Neuronal stem cell (in vitro differentiated cells): Measurements from ENCODE around the gene ZFAND3.

ENCODE experiments used
- DNase-seq: peaks from one replicate; pipeline ENCODE4 v3.0.0-alpha.2; 2013; ENCODE audit warnings: low spot score
- H2AFZ ChIP-seq: one replicate; pipeline ENCODE4 v1.6.1; 2013; ENCODE audit warnings: mild to moderate bottlenecking, low read length, inconsistent platforms
- H2AK5ac ChIP-seq: 2 replicates; pipeline ENCODE4 v1.6.1; 2013; ENCODE audit warnings: low read depth, mild to moderate bottlenecking, inconsistent platforms, low read length, moderate library complexity, mixed read lengths
- H2BK120ac ChIP-seq: 2 replicates; pipeline ENCODE4 v1.6.1; 2013; ENCODE audit warnings: low read depth, mild to moderate bottlenecking, inconsistent platforms, low read length, moderate library complexity, mixed read lengths
- H2BK12ac ChIP-seq: one replicate; pipeline ENCODE4 v1.6.1; 2013; ENCODE audit warnings: low read length, inconsistent platforms
- H2BK15ac ChIP-seq: 2 replicates; pipeline ENCODE4 v1.6.1; 2013; ENCODE audit warnings: mild to moderate bottlenecking, low read length, inconsistent platforms, mixed read lengths
- H2BK5ac ChIP-seq: one replicate; pipeline ENCODE4 v1.6.1; 2013; ENCODE audit warnings: inconsistent platforms, mild to moderate bottlenecking, low read length, moderate library complexity
- H3K14ac ChIP-seq: one replicate; pipeline ENCODE4 v1.6.1; 2013; ENCODE audit warnings: low read length, inconsistent platforms
- H3K18ac ChIP-seq: 2 replicates; pipeline ENCODE4 v1.6.1; 2013; ENCODE audit warnings: low read length, inconsistent platforms
- H3K23ac ChIP-seq: 2 replicates; pipeline ENCODE4 v1.6.1; 2013; ENCODE audit warnings: low read depth, mild to moderate bottlenecking, mixed read lengths, low read length, inconsistent platforms; ENCODE audit not compliant: poor library complexity
- H3K27ac ChIP-seq: replicated peaks from 3 replicates; pipeline ENCODE4 v1.5.1; 2013; ENCODE audit warnings: low read length, inconsistent platforms
- H3K27me3 ChIP-seq, 3 experiments: 2 replicates each; pipeline ENCODE4 v1.6.1; 2013; ENCODE audit warnings: low read length in 3 of 3, mild to moderate bottlenecking in 2 of 3, inconsistent platforms in 1 of 3, low read depth in 1 of 3, mixed read lengths in 1 of 3, moderate library complexity in 1 of 3; ENCODE audit not compliant: control insufficient read depth in 3 of 3, insufficient read depth in 3 of 3
- H3K36me3 ChIP-seq, 2 donors: replicated peaks in 1 of 2; 2 replicates each; pipeline ENCODE4 v1.6.1; 2013; ENCODE audit warnings: low read length in 2 of 2; ENCODE audit not compliant: control insufficient read depth in 2 of 2, insufficient read depth in 2 of 2
- H3K4ac ChIP-seq: 2 replicates; pipeline ENCODE4 v1.6.1; 2013; ENCODE audit warnings: inconsistent platforms, mild to moderate bottlenecking, low read length, moderate library complexity
- H3K4me1 ChIP-seq, 2 donors: 1 replicate in 1 of 2; 2 replicates in 1 of 2; pipeline ENCODE4 v1.6.1; 2013; ENCODE audit warnings: low read length in 2 of 2, low read depth in 1 of 2; ENCODE audit not compliant: control insufficient read depth in 2 of 2, insufficient read depth in 1 of 2
- H3K4me2 ChIP-seq: one replicate; pipeline ENCODE4 v1.6.1; 2013; ENCODE audit warnings: mild to moderate bottlenecking, low read length, inconsistent platforms; ENCODE audit not compliant: insufficient read depth, poor library complexity, severe bottlenecking
- H3K4me3 ChIP-seq, 2 donors: 2 replicates each; pipeline ENCODE4 v1.5.1; 2013; ENCODE audit warnings: low read length in 2 of 2, mild to moderate bottlenecking in 2 of 2, inconsistent platforms in 1 of 2, moderate library complexity in 1 of 2
- H3K79me1 ChIP-seq: one replicate; pipeline ENCODE4 v1.6.1; 2013; ENCODE audit warnings: low read depth, mild to moderate bottlenecking, inconsistent platforms, low read length, moderate library complexity
- H3K9ac ChIP-seq: one replicate; pipeline ENCODE4 v1.6.1; 2013; ENCODE audit warnings: mild to moderate bottlenecking, low read depth, low read length, inconsistent platforms; ENCODE audit not compliant: poor library complexity
- H3K9me3 ChIP-seq, 2 donors: replicated peaks in 1 of 2; 2 replicates each; pipeline versions ENCODE3 to v1.6.1; 2013; ENCODE audit warnings: low read length in 2 of 2, mild to moderate bottlenecking in 2 of 2, inconsistent platforms in 1 of 2, low read depth in 1 of 2, mixed read lengths in 1 of 2, moderate library complexity in 1 of 2; ENCODE audit not compliant: control insufficient read depth in 2 of 2, insufficient read depth in 1 of 2
- H4K8ac ChIP-seq: one replicate; pipeline ENCODE4 v1.6.1; 2013; ENCODE audit warnings: low read depth, mild to moderate bottlenecking, inconsistent platforms, low read length, moderate library complexity
- H4K91ac ChIP-seq: one replicate; pipeline ENCODE4 v1.6.1; 2013; ENCODE audit warnings: low read length, low read depth, mild to moderate bottlenecking, inconsistent platforms; ENCODE audit not compliant: poor library complexity
- WGBS, 2 donors: extraction: QIAGEN DNeasy Blood & Tissue Kit; methylation state at CpG; one replicate each; pipeline ENCODE4 v1.1.7; 2013; ENCODE audit warnings: missing lambda C conversion rate in 2 of 2, mixed read lengths in 1 of 2; ENCODE audit not compliant: insufficient read length in 2 of 2, insufficient replicate concordance in 1 of 2; ENCODE audit errors: extremely low coverage in 2 of 2; 5-methylcytosine and 5-hydroxymethylcytosine counted together

Gene ZFAND3

GRCh38 chr6:38039502-38039901 lies 220.0 kb downstream of the ZFAND3 start:
- Histone ChIP-seq H2AK5ac (no peak overlapping the region), H3K27me3 (no peaks in the 10 kb centered on the region), H2BK120ac (no peak overlapping the region), H3K4me3 (no peak overlapping the region), H3K4ac (no peak overlapping the region), H3K36me3 (no peaks in the 10 kb centered on the region), H3K18ac (no peak overlapping the region), H2BK15ac (no peak overlapping the region), H3K27ac (no peak overlapping the region), H3K9me3 (peaks cover 0 to 4% of the 10 kb centered on the region in 2 donors), H3K14ac (no peak overlapping the region), H4K91ac (no peak overlapping the region), H3K23ac (no peak overlapping the region), H3K4me1 (peaks cover 3 to 5% of the 10 kb centered on the region in 2 donors), H3K79me1 (peaks cover 3% of the 10 kb centered on the region), H2AFZ (no peak overlapping the region), H2BK5ac (no peak overlapping the region), H2BK12ac (no peak overlapping the region), H4K8ac (no peak overlapping the region), H3K4me2 (no peak overlapping the region), H3K9ac (no peak overlapping the region)
- no peak for DNase-seq
- no CpG with 5 or more reads among the region's 2 CpGs for WGBS, 2 donors

DNA sequence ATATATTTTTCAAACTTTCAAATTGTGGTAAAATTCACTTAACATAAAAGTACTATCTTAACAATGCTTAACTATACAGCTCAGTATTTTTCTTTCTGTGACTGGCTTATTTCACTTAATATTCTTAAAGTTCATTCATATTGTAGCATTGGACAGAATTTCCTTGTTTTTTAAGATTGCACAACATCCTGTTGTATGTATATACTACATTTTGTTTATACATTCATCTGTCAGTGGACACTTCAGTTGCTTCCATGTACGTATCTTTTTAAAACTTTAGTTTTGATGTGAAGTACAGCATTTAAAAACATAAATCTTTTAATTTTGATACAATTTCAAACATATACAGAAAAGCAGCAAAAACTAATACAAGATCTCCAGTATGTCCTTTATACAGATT lies 220.7 kb downstream of the ZFAND3 start:
- peaks cover under 1 to 3% of the 10 kb centered on the region in 2 donors for H3K4me1 ChIP-seq
- WGBS, 2 donors: no CpG with 5 or more reads among the region's 1 CpG
- H3K79me1 ChIP-seq: peaks cover 3% of the 10 kb centered on the region
- H2AFZ ChIP-seq: no peak overlapping the region
- H3K9ac ChIP-seq: no peak overlapping the region
- no peak overlapping the region for H2BK15ac ChIP-seq
- no peak overlapping the region for H3K23ac ChIP-seq
- no peak overlapping the region for H3K14ac ChIP-seq
- H3K18ac ChIP-seq: no peak overlapping the region
- H2AK5ac ChIP-seq: no peak overlapping the region
- H3K4ac ChIP-seq: no peak overlapping the region
- no peak overlapping the region for H3K27ac ChIP-seq
- no peak for DNase-seq
- no peak overlapping the region for H2BK12ac ChIP-seq
- no peak overlapping the region for H2BK5ac ChIP-seq
- H3K27me3 ChIP-seq: no peaks in the 10 kb centered on the region
- no peaks in the 10 kb centered on the region for H3K36me3 ChIP-seq
- H3K9me3 ChIP-seq: peaks cover 0 to 4% of the 10 kb centered on the region in 2 donors
- no peak overlapping the region for H3K4me3 ChIP-seq
- H3K4me2 ChIP-seq: no peak overlapping the region
- H4K91ac ChIP-seq: no peak overlapping the region
- no peak overlapping the region for H4K8ac ChIP-seq
- H2BK120ac ChIP-seq: no peak overlapping the region

DNA sequence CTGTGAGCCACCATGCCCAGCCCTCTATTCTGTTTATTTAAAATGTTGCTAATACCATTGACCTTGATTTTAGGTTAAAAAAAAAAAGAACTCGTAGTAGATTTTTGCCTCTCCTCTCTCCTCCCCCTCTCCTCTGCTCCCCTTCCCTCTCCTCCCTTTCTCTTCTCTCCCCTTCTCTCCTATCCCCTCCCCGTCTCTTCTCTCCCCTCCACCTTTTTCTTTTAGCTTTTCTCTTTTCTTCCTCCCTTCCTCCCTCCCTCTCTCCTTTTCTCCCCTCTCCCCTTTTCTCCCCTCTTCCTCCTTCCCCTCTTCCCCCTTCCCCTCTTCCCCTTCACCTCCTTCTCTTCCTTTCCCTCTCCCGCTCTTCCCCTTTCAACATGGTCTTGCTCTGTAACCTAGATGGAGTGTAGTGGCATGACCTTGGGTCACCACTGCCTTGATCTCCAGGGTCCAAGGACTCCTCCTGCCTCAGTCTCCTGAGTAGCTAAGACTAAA lies 223.8 kb downstream of the ZFAND3 start:
- Histone ChIP-seq H3K18ac (no peak overlapping the region), H3K27me3 (no peaks in the 10 kb centered on the region), H3K4me3 (no peak overlapping the region), H2BK12ac (no peak overlapping the region), H2BK5ac (no peak overlapping the region), H4K8ac (no peak overlapping the region), H3K36me3 (no peaks in the 10 kb centered on the region), H3K9me3 (no peaks in the 10 kb centered on the region), H2AK5ac (no peak overlapping the region), H3K79me1 (peaks cover 5% of the 10 kb centered on the region), H3K23ac (no peak overlapping the region), H3K4me1 (no peaks in the 10 kb centered on the region), H3K4ac (no peak overlapping the region), H2AFZ (no peak overlapping the region), H3K14ac (no peak overlapping the region), H3K27ac (no peak overlapping the region), H4K91ac (no peak overlapping the region), H2BK120ac (no peak overlapping the region), H3K4me2 (no peak overlapping the region), H3K9ac (no peak overlapping the region), H2BK15ac (no peak overlapping the region)
- DNase-seq: no peak
- 97% methylated on average over 2 of the region's 3 CpGs; no CpG with 5 or more reads in 1 of the 2 donors for WGBS, 2 donors

GRCh38 chr6:38045701-38046305 lies 226.3 kb downstream of the ZFAND3 start:
- no peaks in the 10 kb centered on the region for H3K9me3 ChIP-seq
- no peaks in the 10 kb centered on the region for H3K4me1 ChIP-seq
- no peak overlapping the region for H4K91ac ChIP-seq
- no peak overlapping the region for H2AK5ac ChIP-seq
- no peak overlapping the region for H3K23ac ChIP-seq
- H3K79me1 ChIP-seq: peaks cover 5% of the 10 kb centered on the region
- H3K4ac ChIP-seq: no peak overlapping the region
- no peak overlapping the region for H2BK5ac ChIP-seq
- no peak overlapping the region for H3K4me3 ChIP-seq
- no peak overlapping the region for H2BK15ac ChIP-seq
- H3K36me3 ChIP-seq: no peaks in the 10 kb centered on the region
- no peak overlapping the region for H3K4me2 ChIP-seq
- no peaks in the 10 kb centered on the region for H3K27me3 ChIP-seq
- no peak overlapping the region for H3K9ac ChIP-seq
- H2AFZ ChIP-seq: no peak overlapping the region
- H3K18ac ChIP-seq: no peak overlapping the region
- no peak overlapping the region for H4K8ac ChIP-seq
- H2BK12ac ChIP-seq: no peak overlapping the region
- DNase-seq: no peak
- no peak overlapping the region for H3K14ac ChIP-seq
- WGBS, 2 donors: no CpG with 5 or more reads among the region's 6 CpGs
- no peak overlapping the region for H2BK120ac ChIP-seq
- H3K27ac ChIP-seq: no peak overlapping the region
